Renal cortex interstitium (tissue), 15 donors: ENCODE results near the gene GTPBP4. TPM values are rescaled to one million over a fixed set of nuclear protein-coding genes. Genes with fewer than 3 reads are reported as not detected.

Source experiments
- DNase-seq, 11 donors: peaks; one replicate each; pipeline ENCODE4 v3.0.0-alpha.2; 2013; ENCODE audit warnings: low read depth in 9 of 11, low spot score in 4 of 11; ENCODE audit errors: extremely low read depth in 1 of 11
- long read RNA-seq, 16 experiments: transcript quantifications; one replicate each; lab custom pipeline, GENCODE V29; 2026
- polyA plus RNA-seq, 3 donors: library from polyadenylated mRNA; unstranded; fragments of 120-200 nt; gene quantifications; one replicate each; pipeline ENCODE4 v1.2.1, GENCODE V29; 2013; ENCODE audit not compliant: insufficient read length in 3 of 3

The GTPBP4 gene
- polyA plus RNA-seq: 10 to 100 TPM; 57.9 to 64.5 (median 63.9) TPM
- long read RNA-seq, donor 1, full-length matches to known transcripts: 3 of 3 reads
- long read RNA-seq, donor 1, partial matches to known transcripts: 0 of 3 reads
- long read RNA-seq, donor 1, other reads (novel, unspliced or antisense): 0 of 3 reads
- long read RNA-seq, donor 2, full-length matches to known transcripts: 3 of 8 reads
- long read RNA-seq, donor 2, partial matches to known transcripts: 5 of 8 reads
- long read RNA-seq, donor 2, other reads (novel, unspliced or antisense): 0 of 8 reads
- long read RNA-seq, donor 3, full-length matches to known transcripts: 6 of 20 reads
- long read RNA-seq, donor 3, partial matches to known transcripts: 14 of 20 reads
- long read RNA-seq, donor 3, other reads (novel, unspliced or antisense): 0 of 20 reads
- long read RNA-seq, donor 4, full-length matches to known transcripts: 10 of 10 reads
- long read RNA-seq, donor 4, partial matches to known transcripts: 0 of 10 reads
- long read RNA-seq, donor 4, other reads (novel, unspliced or antisense): 0 of 10 reads
- long read RNA-seq, donor 5: 0 reads
- long read RNA-seq, donor 6, full-length matches to known transcripts: 6 of 6 reads
- long read RNA-seq, donor 6, partial matches to known transcripts: 0 of 6 reads
- long read RNA-seq, donor 6, other reads (novel, unspliced or antisense): 0 of 6 reads
- long read RNA-seq, donor 7, full-length matches to known transcripts: 10 of 29 reads
- long read RNA-seq, donor 7, partial matches to known transcripts: 19 of 29 reads
- long read RNA-seq, donor 7, other reads (novel, unspliced or antisense): 0 of 29 reads
- long read RNA-seq, donor 8, full-length matches to known transcripts: 11 of 59 reads
- long read RNA-seq, donor 8, partial matches to known transcripts: 48 of 59 reads
- long read RNA-seq, donor 8, other reads (novel, unspliced or antisense): 0 of 59 reads
- long read RNA-seq, donor 9, full-length matches to known transcripts: 9 of 9 reads
- long read RNA-seq, donor 9, partial matches to known transcripts: 0 of 9 reads
- long read RNA-seq, donor 9, other reads (novel, unspliced or antisense): 0 of 9 reads
- long read RNA-seq, donor 10, full-length matches to known transcripts: 6 of 12 reads
- long read RNA-seq, donor 10, partial matches to known transcripts: 6 of 12 reads
- long read RNA-seq, donor 10, other reads (novel, unspliced or antisense): 0 of 12 reads
- long read RNA-seq, donor 11, full-length matches to known transcripts: 7 of 7 reads
- long read RNA-seq, donor 11, partial matches to known transcripts: 0 of 7 reads
- long read RNA-seq, donor 11, other reads (novel, unspliced or antisense): 0 of 7 reads
- long read RNA-seq, donor 12, full-length matches to known transcripts: 4 of 14 reads
- long read RNA-seq, donor 12, partial matches to known transcripts: 10 of 14 reads
- long read RNA-seq, donor 12, other reads (novel, unspliced or antisense): 0 of 14 reads
- long read RNA-seq, donor 13: 0 reads
- long read RNA-seq, donor 14, full-length matches to known transcripts: 5 of 5 reads
- long read RNA-seq, donor 14, partial matches to known transcripts: 0 of 5 reads
- long read RNA-seq, donor 14, other reads (novel, unspliced or antisense): 0 of 5 reads
- long read RNA-seq, donor 15, full-length matches to known transcripts: 2 of 2 reads
- long read RNA-seq, donor 15, partial matches to known transcripts: 0 of 2 reads
- long read RNA-seq, donor 15, other reads (novel, unspliced or antisense): 0 of 2 reads
- long read RNA-seq, donor 16, full-length matches to known transcripts: 21 of 50 reads
- long read RNA-seq, donor 16, partial matches to known transcripts: 29 of 50 reads
- long read RNA-seq, donor 16, other reads (novel, unspliced or antisense): 0 of 50 reads

- DNase-seq: peak; percentile 90 to 98 (median 96)
Measured at GRCh38 chr10:987870-988666, at the start of gene GTPBP4. Gene GTPBP4 (plus strand): TSS chr10:988434. CDS start chr10:988480, 46 bp downstream.

- no peak for DNase-seq
Measured at GRCh38 chr10:938941-939678, 49.1 kb upstream of the GTPBP4 start.

- no peak for DNase-seq
Measured at GRCh38 chr10:943334-944033, 44.8 kb upstream of the GTPBP4 start.

- DNase-seq: no peak
Measured at GRCh38 chr10:944034-944831, 44.0 kb upstream of the GTPBP4 start.

GRCh38 chr10:945778-946177 lies 42.5 kb upstream of the GTPBP4 start:
- no peak for DNase-seq

GRCh38 chr10:947051-947450 lies 41.2 kb upstream of the GTPBP4 start:
- DNase-seq: no peak

- no peak for DNase-seq
Measured at GRCh38 chr10:947881-948280, 40.4 kb upstream of the GTPBP4 start.

GRCh38 chr10:948347-948746 lies 39.9 kb upstream of the GTPBP4 start:
- DNase-seq: no peak

- no peak for DNase-seq
Measured at GRCh38 chr10:949446-949845, 38.8 kb upstream of the GTPBP4 start.

GRCh38 chr10:953836-954235 lies 34.4 kb upstream of the GTPBP4 start:
- DNase-seq: no peak

- DNase-seq: no peak
Measured at GRCh38 chr10:954396-954795, 33.8 kb upstream of the GTPBP4 start.

- DNase-seq: no peak
Measured at GRCh38 chr10:955127-955819, 33.0 kb upstream of the GTPBP4 start.

- no peak for DNase-seq
Measured at GRCh38 chr10:955820-956217, 32.4 kb upstream of the GTPBP4 start.

GRCh38 chr10:958106-958505 lies 30.1 kb upstream of the GTPBP4 start:
- DNase-seq: no peak

GRCh38 chr10:958856-959255 lies 29.4 kb upstream of the GTPBP4 start:
- DNase-seq: no peak
